HG02884 (cell line): ENCODE results near the gene BCAS1.

Source experiments
- ATAC-seq: cut with Tn5 transposase; IDR thresholded peaks from one replicate; pipeline ENCODE4 v1.9.1; 2021; ENCODE audit warnings: mild to moderate bottlenecking, moderate library complexity; ENCODE audit not compliant: unreplicated experiment

BCAS1 gene

DNA sequence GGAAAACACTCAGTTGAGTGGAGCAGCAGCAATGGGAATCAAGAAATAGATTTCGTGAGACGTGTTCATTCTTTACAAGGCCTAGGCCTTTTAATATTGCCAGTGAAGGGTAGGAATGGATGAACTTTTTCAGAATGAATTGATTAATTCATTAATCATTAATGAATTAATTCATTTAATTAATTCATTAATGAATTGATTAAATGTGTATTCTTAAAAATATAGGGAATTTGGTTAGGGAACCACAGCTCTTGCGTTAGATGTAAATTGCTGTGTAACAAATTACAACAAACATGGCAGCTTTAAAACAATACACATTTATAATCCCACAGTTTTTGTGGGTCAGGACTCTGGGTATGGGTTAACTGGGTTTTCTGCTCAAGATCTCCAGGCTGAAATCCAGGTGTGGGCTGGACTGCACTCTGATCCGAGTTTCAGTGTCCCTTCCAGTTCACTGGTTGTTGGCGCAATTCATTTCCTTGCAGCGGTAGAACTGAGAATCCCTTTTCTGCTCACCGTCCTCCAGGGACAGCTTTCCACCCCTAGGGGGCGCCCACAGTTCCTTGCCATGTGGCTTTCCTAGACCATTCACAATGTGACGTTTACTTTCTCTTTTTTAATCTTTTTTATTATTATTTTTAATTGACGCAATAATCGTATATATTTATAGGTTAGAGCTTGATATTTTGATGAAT lies 32.8 kb upstream of the BCAS1 start:
- peak; percentile 88 for ATAC-seq

DNA sequence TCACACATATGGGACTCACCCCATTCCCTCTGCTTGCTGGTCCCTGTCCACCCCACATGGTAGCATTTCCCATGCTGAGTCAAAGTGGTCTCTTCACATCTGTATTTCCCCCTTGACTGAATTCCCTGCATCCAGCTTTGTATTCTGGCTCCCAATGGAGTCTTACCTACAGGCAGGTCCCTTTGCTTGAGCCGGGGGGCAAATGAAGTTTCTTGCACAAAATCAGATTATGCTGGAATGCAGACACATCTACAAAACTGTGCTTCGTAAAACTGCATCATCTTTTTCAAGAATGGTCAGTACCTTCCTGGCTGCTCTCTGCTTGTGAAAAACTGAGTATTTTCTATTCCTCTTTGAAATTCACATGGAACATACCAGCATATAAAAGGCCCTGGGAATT lies 32.1 kb upstream of the BCAS1 start:
- no peak for ATAC-seq

DNA sequence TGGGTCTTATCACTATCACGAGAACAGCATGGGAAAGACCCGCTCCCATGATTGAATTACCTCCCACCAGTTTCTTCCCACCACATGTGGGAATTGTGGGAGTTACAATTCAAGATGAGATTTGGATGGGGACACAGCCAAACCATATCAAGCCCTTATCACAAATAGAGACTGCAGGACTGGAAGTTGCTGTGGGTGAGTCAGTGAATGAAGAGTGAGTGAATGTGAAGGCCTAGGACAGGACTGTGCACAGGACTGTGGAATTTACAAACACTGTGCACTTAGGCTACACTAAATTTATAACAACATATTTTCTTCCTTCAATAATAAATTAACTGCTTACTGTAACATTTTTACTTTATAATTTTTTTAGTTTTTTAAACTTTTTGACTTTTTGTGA lies 30.2 kb upstream of the BCAS1 start:
- ATAC-seq = no peak

DNA sequence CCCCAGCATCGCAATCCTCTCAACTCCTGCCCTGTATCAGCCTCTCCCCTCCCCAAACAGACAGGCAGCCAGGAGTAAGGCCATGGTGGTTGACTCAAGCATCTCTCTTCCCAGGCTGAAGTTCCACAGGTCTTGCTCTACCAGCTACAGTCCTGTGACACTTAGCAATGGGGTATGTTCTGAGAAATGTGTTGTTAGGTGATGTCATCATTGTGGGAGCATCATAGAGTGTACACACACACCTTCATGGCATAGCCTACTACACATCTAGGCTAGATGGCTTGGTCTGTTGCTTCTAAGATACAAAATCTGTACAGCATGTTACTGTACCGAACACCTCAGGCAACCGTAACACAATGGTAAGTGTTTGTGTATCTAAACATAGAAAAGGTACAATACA lies 29.5 kb upstream of the BCAS1 start:
- ATAC-seq = no peak

DNA sequence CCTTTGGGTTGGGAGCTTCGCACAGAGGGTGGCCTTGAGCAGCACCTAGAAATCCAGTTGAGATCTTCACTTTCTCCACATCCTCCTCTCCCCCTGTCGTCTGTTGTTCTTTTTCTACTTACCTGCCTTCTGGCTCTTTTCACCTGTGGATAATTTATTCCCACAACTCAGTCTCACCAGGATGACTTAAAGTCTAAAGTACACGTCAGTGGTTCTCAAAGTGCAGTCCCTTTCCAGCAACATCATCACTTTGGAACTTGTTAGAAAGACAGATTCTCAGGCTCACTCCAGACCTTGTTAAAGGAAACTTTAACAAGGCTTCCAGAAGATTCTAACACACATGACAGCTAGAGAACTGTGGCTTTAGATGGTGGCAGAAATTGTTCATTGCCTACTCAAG lies 27.7 kb upstream of the BCAS1 start:
- ATAC-seq = no peak

DNA sequence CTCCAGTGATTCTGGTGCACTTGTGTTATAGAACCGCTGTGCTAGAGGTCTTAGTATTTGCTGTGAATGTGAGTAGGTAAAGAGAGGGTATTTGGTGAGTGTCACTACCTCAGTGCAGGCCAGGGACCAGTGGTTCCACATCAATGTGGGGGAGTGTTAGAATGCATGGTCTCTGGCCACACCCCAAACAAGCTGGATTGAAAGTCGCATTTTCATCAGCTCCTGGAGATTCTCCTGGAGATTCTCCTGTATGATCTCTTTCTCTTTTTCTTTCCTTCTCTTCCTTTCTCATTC lies 26.8 kb upstream of the BCAS1 start:
- ATAC-seq = no peak

DNA sequence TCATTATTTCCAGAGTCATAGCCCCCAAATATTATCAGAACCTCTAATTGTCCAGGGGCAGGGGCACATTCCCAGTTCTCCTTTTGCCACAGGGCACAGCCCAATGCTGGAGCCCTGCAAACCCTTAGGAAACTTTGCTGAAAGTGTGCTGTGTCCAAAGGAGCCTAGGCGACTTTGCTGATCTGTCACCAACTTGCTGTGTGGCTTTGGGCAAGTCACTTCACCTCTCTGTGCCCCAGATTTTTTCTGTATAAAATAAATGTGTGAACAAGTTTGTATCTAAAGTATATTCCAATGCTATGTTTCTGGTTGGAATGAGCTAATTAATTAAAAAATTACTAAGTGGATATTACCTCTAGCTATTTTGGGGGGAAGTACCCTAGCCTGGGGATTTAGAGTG lies 25.4 kb upstream of the BCAS1 start:
- ATAC-seq = no peak

DNA sequence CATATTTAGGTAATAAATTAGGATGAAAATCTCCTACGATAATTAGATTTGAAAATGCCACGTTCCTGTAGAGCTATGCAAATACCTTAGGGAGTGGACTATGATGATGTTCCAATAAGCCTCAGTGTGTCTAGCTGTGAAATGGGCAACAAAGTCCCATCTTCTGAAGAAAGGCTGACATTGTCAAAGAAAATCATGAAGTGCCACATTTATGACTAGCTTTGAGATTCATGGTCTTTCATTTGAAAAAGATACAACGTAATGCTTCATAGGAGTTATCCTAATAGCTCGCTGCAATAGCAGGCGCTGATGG lies 23.8 kb upstream of the BCAS1 start:
- no peak for ATAC-seq

DNA sequence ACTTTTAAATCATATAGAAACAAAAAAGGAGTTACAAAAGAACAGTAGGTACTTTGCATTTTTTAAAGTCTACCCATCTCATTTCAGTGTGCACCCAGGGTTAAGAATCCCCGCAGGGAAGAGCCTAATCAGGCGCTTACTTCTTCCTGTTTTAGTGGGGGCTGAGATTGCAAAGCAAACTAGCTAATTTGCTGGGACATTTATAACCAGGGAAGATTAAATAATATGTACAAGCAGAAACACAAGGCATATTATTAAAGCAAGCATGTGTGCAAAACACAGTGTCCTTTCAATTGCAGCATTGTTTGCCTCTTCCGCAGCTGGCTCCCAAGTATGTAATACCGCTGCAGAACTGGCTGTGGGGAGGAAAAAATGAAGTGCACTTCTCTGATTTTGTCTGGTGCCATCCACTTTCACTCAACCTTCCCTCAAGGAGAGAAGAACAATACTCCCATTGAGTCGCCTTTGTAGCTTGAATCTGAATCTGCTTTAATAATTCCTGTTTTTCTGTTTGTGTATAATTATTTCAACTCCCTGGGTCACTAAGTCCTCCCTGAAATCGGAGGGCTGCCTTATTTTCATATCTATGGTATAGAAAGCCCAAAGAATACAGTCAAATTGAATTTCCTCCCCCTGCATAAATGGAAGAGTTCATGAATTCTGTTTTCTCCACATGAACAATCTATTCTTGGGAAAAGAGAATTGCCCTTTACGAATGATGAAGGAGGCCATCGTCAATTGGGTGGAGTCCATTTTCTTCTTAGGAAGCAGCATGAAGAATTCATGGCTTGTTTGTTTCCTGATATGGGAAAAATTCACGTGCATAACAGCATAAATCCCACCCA lies 23.3 kb upstream of the BCAS1 start:
- ATAC-seq = no peak

DNA sequence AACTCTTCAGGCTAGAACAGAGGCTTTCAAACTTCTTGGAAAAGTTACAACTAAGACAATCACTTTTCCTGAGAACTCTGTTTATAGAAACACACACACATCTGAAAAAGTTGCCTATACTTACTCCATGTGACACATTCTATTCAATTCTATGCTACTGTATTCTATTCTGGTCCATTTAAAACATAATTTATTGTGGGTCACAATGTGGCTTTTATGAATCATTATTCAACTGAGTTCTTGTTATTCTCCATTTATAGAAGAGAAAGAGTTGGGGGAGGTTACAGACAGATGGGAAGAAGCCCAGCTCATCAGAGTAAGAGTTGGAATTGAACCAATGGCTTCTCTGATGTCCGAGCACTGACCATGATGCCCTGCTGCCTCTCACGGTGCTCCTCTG lies 21.6 kb upstream of the BCAS1 start:
- no peak for ATAC-seq

DNA sequence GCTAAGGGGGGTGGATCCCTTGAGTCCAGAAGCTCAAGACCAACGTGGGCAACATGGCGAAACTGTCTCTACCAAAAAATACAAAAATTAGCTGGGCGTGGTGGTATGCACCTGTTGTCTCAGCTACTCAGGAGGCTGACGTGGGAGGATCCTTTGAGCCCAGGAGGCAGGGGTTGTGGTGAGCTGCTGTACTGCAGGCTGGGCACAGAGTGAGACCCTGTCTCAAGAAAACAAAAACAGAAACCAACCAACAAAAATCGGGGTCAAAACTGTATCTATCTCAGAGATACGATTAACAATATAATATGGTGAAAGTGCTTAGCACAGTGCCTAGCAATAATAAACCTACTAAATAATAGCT lies 20.7 kb upstream of the BCAS1 start:
- ATAC-seq = no peak

DNA sequence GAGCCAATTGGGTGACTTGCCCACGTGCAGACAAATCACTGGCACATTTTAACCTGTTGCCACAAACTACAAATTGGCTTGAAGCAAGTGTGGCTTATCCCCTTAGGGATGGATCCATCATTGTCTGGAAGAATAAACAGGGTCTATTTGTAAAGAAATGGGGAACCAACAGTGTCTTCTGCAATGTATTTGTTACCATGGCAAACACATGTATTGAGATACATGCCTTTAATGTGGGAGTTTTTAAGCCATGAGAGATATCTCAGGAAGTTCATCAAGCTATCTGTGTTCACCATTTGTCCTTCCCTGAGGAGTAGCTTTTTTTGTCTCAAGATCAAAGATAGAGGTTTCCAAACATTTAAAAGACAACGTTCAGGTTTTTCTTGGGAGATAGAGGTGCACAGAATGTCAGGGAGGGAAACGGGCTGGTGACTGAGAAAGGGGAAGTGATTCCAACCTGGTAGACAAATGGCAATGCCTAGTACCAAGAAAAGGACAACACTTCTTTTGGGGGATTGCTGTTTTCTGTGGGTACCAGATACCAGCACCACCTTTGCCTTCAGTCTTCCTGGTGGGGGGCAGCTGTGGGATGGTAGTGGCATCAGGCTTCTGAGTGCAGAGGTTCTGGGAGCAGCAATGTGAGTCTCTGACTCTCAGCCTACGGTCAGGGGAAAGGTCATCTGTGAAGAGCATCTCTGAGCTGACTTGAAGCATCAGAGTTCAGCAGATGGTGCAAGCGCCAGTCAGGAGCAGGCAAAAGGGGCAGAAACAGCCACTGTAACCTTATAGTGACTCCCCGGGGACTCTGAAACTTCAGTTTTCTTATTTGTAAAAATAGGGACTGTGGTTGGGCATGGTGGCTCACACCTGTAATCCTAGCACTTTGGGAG lies 20.1 kb upstream of the BCAS1 start:
- no peak for ATAC-seq

DNA sequence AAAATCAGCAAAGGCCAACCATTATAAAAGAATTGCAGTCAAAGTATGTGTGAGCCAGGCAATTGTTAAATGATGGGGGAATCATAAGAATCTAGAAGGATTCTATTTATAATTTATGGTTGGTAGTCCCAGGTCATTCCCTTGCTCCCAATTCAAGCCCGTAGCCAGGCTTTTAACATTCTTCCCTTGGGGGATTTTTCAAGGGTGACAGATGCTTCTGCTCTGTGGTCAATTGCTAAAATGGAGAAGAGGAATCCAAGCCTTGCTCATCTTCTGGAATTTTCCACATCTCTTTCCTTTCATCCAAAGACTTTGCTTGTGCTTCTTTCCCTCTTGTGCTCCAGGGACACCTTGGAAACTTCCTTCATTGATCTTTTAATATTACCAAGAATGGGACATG lies 18.0 kb upstream of the BCAS1 start:
- no peak for ATAC-seq

DNA sequence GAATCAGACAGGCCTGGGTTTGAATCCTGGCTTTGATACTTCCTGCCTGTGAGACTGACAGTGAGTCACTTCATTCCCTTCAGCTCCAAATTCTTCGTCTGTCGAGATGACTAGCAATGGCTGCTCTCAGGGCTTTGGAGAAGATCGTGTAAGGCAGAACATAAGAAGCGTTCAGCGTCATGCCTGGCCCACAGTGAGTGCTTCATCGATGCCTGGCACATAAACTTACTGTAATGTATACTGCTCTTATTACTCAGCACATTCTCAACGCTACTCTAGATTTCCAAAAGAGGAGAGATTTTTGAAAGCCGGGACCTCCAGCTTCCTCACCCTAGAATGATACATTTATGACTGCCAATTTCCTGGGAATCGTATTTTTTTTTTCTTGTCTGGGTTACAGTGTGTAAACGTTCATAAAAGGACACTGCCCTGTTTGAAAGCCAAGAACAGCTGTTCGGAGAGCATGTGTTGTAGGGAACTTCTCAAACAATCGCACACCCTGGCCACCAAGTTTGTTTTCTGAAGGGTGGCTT lies 16.2 kb upstream of the BCAS1 start:
- no peak for ATAC-seq

DNA sequence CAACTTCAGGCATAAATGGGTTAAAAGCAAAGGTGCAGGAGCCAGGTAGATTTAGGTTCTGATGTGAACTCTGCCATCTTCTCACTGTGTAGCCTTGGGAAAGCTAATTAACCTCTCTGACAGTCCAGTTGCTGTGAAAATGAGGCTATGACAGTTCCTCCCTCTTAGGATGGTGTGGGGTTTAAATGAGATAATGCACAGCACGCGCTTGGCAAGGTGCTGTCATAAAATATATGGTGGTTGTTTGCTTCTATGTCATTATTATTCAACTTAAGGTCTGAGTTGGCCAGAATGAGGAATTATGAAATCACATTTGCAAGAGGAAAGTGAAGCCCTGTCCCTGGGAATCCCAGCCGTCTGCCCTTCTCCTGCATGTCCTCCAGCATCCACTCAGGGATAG lies 15.5 kb upstream of the BCAS1 start:
- no peak for ATAC-seq

DNA sequence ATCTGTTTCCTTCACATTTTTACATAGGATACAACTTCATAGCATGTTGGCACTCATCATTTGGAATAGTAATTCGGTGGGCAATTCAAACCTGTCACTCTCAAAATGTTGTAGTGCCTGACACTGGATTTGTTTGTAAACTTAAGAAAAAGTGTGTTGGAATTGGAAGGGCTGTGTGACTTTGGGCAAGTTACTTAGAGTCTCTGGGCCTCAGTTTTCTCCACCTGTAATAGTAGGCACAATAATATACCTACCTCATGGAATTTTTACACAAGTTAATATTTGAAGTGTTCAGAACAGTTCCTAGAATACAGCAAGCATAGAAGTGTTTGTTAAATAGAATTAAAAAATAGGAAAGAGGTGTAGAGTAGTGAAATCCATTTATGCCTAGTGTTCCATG lies 15.0 kb upstream of the BCAS1 start:
- ATAC-seq = no peak

DNA sequence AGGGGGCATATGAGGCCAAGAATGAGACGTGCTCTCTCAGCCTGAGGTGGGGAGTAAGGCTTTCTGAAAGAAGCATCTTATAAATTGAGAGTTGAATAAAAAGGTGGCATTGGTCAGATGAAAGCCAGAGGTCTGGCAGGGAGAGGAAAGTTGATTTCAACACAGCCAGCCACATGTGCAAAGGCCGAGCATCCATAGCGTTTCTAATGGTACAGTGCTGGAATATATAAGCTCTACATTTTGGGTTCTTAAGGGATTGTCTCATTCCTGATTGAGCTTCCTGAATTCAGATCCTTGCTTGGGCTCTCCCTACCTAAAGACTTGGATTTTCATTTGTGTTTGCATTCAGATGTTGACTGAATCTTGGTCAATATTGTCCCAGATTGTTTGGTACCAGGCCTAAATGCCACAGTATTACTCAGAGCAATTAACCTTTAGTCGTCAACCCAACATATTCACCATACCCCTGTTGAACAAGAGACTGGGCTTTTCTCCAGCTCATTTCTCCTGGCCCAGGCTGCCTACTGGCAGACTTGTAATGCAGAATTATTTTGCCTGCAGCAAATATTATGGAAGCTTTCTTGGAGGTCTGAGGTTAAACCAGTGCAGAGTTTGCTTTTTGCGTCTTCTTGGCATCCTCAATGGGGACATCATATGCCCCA lies 14.5 kb upstream of the BCAS1 start:
- ATAC-seq = no peak

DNA sequence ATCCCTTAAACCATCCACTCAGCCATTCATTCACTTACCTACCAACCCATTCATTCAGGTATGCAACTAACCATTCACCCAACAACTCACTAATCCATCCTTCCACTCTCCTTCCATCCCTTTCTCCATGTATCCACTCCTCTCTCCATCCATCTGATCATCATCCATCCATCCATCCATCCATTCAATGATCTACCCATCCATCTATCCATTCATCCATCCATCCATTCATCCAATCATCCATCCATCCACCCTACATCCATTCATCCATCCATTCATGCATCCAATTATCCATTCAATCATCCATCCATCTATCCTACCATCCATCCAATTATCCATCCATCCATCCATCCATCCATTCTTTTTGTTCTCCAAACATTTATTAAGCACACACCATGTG lies 13.8 kb upstream of the BCAS1 start:
- no peak for ATAC-seq

DNA sequence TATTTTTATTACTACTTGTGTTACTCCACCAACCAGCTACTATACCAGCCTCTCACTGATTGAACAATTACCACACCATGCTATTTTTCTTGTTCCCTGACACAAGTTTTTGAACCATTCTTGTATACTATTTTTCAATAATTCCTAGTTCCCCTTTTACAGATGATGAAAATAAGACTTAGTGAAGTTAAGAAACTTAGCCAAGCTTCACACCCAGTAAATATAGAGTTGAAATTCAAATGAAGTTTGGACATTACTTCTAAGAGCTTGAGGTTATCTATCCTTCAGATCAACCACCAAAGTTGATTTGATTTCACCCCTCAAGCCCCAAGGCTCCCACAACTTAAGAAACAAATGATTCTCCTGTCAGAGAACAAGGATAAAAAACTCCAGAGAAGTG lies 13.1 kb upstream of the BCAS1 start:
- peak; percentile 55 for ATAC-seq

DNA sequence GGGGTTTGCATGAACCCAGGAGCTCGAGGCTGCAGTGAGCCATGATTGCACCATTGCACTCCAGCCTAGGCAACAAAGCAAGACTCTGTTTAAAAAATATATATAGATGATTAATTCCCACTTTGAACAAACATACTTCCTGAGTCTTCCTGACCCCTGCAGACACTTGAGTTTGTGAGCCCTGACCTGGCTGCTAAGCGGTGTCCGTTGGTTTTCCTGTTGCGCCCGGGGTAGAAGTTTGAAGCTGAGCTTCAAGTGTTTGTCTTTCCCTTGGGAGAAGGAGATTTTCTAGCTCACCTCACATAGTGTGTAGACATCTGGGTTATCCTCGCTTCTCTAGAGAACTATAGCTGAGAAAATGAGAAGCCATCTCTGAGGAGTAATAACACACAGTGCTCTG lies 11.7 kb upstream of the BCAS1 start:
- ATAC-seq = no peak

DNA sequence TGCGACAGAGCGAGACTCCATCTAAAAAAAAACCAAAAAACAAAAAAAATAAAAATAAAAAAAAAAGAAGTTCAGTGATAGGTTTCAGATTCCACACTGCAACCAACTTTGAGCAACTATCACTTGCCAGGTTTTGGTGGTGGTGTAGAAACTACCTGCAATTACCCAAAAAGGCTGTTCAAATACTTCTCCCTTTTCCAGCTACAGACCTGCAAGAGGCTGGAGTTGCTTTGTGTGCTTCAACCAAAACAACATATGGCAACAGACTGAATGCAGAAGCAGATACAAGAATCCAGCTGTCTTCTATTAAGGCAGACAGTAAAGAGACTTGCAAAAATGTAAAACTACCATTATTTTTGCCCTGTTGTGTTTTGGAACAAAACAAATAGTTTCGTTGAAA lies 9.3 kb upstream of the BCAS1 start:
- no peak for ATAC-seq
